Natural killer cell (primary cell): ENCODE results near the gene CA10. TPM values are rescaled to one million over a fixed set of nuclear protein-coding genes. Genes with fewer than 3 reads are reported as not detected.

ENCODE experiments used
- ATAC-seq, 3 donors: fragments of 150-1000 bp in 2 of 3; fragments of 200-7000 bp in 1 of 3; cut with Tn5 transposase; 1 replicate in 1 of 3; 2 replicates in 2 of 3; pipeline ENCODE4 v1.10.0; 2021; ENCODE audit warnings: mild to moderate bottlenecking in 2 of 3, moderate library complexity in 2 of 3
- DNase-seq, 2 donors: peaks; one replicate each; pipeline versions ENCODE4 v3.0.0 to v3.0.0-alpha.2; 2013 to 2021; ENCODE audit warnings: mixed read lengths in 1 of 2
- H3K27ac ChIP-seq: one replicate; pipeline ENCODE4 v1.5.1; 2013; ENCODE audit warnings: mild to moderate bottlenecking, low read length
- H3K27me3 ChIP-seq: one replicate; pipeline ENCODE4 v1.6.1; 2013; ENCODE audit warnings: low read length; ENCODE audit not compliant: control insufficient read depth, insufficient read depth
- H3K36me3 ChIP-seq: one replicate; pipeline ENCODE4 v1.6.1; 2013; ENCODE audit warnings: low read length; ENCODE audit not compliant: control insufficient read depth, insufficient read depth
- H3K4me1 ChIP-seq: one replicate; pipeline ENCODE4 v1.6.1; 2013; ENCODE audit warnings: low read length; ENCODE audit not compliant: control insufficient read depth, insufficient read depth
- H3K4me3 ChIP-seq: one replicate; pipeline ENCODE4 v1.5.1; 2013; ENCODE audit warnings: low read length
- H3K9me3 ChIP-seq: one replicate; pipeline ENCODE4 v1.6.1; 2013; ENCODE audit warnings: low read length; ENCODE audit not compliant: control insufficient read depth, insufficient read depth
- H3K27ac Mint-ChIP-seq, 2 donors: one replicate each; pipeline ENCODE4 v1.8.0; 2022; ENCODE audit warnings: mild to moderate bottlenecking in 2 of 2, mixed read lengths in 2 of 2, moderate library complexity in 1 of 2
- H3K27me3 Mint-ChIP-seq, 2 donors: one replicate each; pipeline ENCODE4 v1.8.0; 2022; ENCODE audit warnings: low read depth in 2 of 2, mixed read lengths in 2 of 2
- H3K36me3 Mint-ChIP-seq: one replicate; pipeline ENCODE4 v1.8.0; 2022; ENCODE audit warnings: mixed read lengths
- H3K4me1 Mint-ChIP-seq, 2 donors: one replicate each; pipeline ENCODE4 v1.8.0; 2022; ENCODE audit warnings: mixed read lengths in 2 of 2
- H3K4me3 Mint-ChIP-seq: one replicate; pipeline ENCODE4 v1.8.0; 2022; ENCODE audit warnings: mild to moderate bottlenecking, moderate library complexity, mixed read lengths
- H3K9me3 Mint-ChIP-seq, 2 donors: one replicate each; pipeline ENCODE4 v1.8.0; 2022; ENCODE audit warnings: mixed read lengths in 2 of 2
- CTCF ChIP-seq: fragments of 200-600 bp; IDR thresholded peaks from one replicate; pipeline ENCODE4 v1.8.0; 2022; ENCODE audit warnings: antibody characterized with exemption
- WGBS: methylation state at CpG from one replicate; pipeline ENCODE4 v1.1.7; 2013; ENCODE audit warnings: missing lambda C conversion rate; ENCODE audit not compliant: insufficient coverage; 5-methylcytosine and 5-hydroxymethylcytosine counted together
- intact Hi-C: fragments of 100-400 bp; cut with micrococcal nuclease; formaldehyde crosslinking; loops from one replicate; pipeline ENCODE4 v1.14.2; 2022
- total RNA-seq, 4 donors: library from RNA; stranded (reverse); fragments of 120-200 nt in 1 of 4; gene quantifications; one replicate each; pipeline versions ENCODE4 v1.2.3 to v1.2.4, GENCODE V29; 2013 to 2022

CA10 gene
- total RNA-seq, 3 donors from 2014 or later (not counting 1 experiment from before 2014, with no cell fraction given), result not detected

GRCh38 chr17:51703361-51704341 lies 454.9 kb downstream of the CA10 start:
- H3K27me3 ChIP-seq, result no peaks in the 10 kb centered on the region
- Mint-ChIP-seq H3K27me3 (peaks cover 11 to 18% of the 10 kb centered on the region in 2 donors), H3K4me1 (no peaks in the 10 kb centered on the region), H3K9me3 (no peaks in the 10 kb centered on the region), H3K36me3 (no peaks in the 10 kb centered on the region), H3K4me3 (no peak overlapping the region), H3K27ac (no peak overlapping the region)
- intact Hi-C loops, result no loop called here
- 83% methylated on average over 8 of the region's 8 CpGs for WGBS
- no peak overlapping the region for H3K27ac ChIP-seq
- no peaks in the 10 kb centered on the region for H3K4me1 ChIP-seq
- no peaks in the 10 kb centered on the region for H3K9me3 ChIP-seq
- ATAC-seq, result no peak
- TF ChIP-seq CTCF, result no peak
- H3K36me3 ChIP-seq, result no peaks in the 10 kb centered on the region
- no peak for DNase-seq
- no peak overlapping the region for H3K4me3 ChIP-seq

- Histone ChIP-seq H3K27ac (no peak overlapping the region), H3K4me1 (no peaks in the 10 kb centered on the region), H3K9me3 (no peaks in the 10 kb centered on the region), H3K4me3 (no peak overlapping the region), H3K27me3 (no peaks in the 10 kb centered on the region), H3K36me3 (no peaks in the 10 kb centered on the region)
- WGBS, result 73% methylated on average over 3 of the region's 3 CpGs
- DNase-seq (no peak), ATAC-seq (no peak)
- H3K4me3 Mint-ChIP-seq, result no peak overlapping the region
- peaks cover 15 to 23% of the 10 kb centered on the region in 2 donors for H3K27me3 Mint-ChIP-seq
- H3K4me1 Mint-ChIP-seq, result no peaks in the 10 kb centered on the region
- peaks cover 0 to 3% of the 10 kb centered on the region in 2 donors for H3K9me3 Mint-ChIP-seq
- no peak overlapping the region for H3K27ac Mint-ChIP-seq
- TF ChIP-seq CTCF, result no peak
- no peaks in the 10 kb centered on the region for H3K36me3 Mint-ChIP-seq
- intact Hi-C loops, result no loop called here
These were observed 455.6 kb downstream of the CA10 start for GRCh38 chr17:51702963-51703360.

GRCh38 chr17:51701501-51701900 lies 457.0 kb downstream of the CA10 start:
- WGBS, result 90% methylated on average over 1 of the region's 2 CpGs
- no peak overlapping the region for H3K27ac Mint-ChIP-seq
- no peak for ATAC-seq

More at GRCh38 chr17:51701501-51701900, 457.0 kb downstream of the CA10 start:
- Histone ChIP-seq H3K9me3 (no peaks in the 10 kb centered on the region), H3K4me1 (no peaks in the 10 kb centered on the region), H3K27ac (no peak overlapping the region), H3K27me3 (no peaks in the 10 kb centered on the region), H3K36me3 (no peaks in the 10 kb centered on the region), H3K4me3 (no peak overlapping the region)
- Mint-ChIP-seq H3K27me3 (peaks cover 10 to 16% of the 10 kb centered on the region in 2 donors), H3K4me3 (no peak overlapping the region), H3K9me3 (peaks cover 0 to 3% of the 10 kb centered on the region in 2 donors), H3K4me1 (no peaks in the 10 kb centered on the region), H3K36me3 (no peaks in the 10 kb centered on the region)
- TF ChIP-seq CTCF, result no peak
- intact Hi-C loops, result no loop called here
- DNase-seq, result no peak
